GM21528 (cell line): ENCODE results near the gene IFT43.

Source experiments
- ATAC-seq: cut with Tn5 transposase; IDR thresholded peaks from one replicate; pipeline ENCODE4 v1.9.1; 2021; ENCODE audit warnings: mild to moderate bottlenecking, moderate library complexity; ENCODE audit not compliant: unreplicated experiment, low FRiP score

Gene IFT43

DNA sequence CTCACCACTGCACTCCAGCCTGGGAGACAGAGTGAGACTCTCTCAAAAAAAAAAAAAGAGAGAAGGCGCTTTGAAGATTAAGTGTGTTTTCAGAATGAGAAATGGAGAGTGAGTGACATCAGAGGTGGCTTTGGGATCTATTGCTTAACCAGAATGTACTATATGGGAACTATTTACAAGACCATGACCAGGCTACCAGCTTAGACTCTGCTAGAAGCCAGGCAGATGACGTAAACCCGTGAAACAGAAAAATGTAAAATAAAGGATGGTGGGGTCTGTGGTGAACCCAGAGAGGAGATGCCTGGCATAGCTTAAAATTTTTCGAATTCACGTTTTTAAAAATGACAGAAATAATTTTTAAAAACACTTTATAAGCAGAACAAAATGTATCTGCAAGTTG, 82.0 kb downstream of the IFT43 start:
- ATAC-seq: no peak

DNA sequence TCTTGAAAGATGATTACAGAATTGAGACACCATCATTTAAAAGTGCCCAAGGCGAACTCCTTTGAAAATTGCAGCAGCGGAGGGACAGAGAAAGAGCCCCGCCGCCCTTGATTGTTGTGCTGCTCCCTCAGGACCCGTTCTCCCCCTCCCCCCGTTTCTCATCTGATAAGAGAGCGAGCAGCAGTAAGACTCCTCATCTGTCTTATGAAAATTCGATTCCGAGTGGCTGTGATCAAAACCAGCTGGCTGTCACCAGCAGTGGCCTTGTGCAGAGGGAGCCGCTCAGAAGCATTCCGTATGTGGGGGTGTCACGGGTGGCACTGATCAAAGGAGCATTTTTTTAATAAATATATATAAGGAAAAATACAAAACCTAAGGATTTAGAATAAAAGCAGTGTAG, 88.2 kb downstream of the IFT43 start:
- ATAC-seq: no peak

DNA sequence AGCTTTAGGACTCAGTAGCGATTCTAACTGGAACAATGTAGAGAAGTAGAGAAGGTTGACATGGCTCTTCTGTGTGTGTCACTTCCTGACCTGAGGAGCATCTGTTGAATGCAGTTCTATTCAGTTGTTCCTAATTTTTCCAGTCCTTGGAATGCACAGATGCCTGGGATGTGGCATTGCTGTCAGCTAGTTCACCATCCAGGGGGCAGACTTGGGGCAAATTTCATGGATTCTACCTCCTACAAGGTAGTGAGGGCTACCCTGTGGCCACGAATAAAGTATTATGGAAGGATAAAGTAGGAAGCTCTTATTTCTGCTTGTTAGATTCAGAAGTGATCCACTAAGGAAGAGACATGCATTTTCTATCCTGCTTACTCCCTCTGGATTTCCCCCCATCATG, 91.8 kb downstream of the IFT43 start:
- ATAC-seq: no peak

DNA sequence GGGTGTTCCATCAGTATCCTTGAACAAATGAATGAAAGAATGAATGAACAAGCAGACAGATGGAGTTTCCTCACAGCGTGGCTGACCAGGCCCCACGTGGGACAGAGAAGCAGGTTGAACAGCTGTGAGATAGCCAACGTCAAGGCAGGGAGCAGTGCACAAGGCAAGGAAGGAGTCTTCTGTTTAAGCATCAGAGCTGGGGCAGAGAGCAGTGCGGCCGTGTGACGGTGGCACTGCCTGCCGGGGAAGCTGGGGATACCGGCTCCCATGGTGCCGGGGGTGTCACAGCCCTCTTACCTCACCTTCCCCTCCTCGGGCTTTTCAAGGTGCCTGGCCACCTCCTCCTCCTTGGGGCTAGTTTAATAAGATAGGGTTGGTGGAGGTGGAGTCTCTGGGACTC, 92.9 kb downstream of the IFT43 start:
- no peak for ATAC-seq

DNA sequence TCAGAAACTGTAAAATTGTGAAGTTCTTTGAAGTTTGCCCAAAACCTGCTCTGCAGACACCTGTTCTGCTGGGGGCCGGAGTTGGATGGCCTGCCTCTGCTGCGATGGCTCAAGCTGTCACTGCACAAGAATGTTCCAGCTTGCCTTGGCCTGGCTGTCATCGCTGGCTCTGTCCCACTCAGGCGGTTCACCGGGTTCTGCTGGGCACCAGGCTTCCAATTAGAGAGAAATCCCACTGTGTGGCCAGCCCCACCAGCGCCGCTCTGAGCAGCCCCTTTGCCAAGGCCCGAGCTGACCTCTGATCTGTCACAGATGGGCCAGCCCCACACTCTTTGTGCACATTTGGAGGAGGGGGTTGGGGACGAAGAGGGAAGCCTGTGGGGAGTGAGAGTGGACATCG, 94.5 kb downstream of the IFT43 start:
- ATAC-seq: no peak

DNA sequence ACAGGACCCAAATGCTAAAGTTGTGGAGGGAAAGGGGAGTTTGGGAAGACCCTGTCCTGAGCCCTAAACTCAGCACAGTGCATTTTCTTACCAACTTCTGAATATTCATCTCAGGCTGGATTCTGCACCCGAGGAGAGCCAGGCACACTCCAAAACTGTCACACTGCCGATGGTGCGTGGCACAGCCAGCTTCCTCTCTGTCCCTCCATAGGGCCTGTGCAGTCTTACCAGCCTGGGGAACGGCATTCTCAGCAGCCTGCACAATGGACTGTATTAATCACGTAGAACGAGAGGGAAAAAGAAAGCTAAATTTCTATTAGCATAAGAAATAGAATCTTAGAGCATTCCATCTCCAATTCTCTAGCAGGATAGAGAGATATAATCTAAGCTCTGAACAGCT, 94.9 kb downstream of the IFT43 start:
- ATAC-seq: no peak

DNA sequence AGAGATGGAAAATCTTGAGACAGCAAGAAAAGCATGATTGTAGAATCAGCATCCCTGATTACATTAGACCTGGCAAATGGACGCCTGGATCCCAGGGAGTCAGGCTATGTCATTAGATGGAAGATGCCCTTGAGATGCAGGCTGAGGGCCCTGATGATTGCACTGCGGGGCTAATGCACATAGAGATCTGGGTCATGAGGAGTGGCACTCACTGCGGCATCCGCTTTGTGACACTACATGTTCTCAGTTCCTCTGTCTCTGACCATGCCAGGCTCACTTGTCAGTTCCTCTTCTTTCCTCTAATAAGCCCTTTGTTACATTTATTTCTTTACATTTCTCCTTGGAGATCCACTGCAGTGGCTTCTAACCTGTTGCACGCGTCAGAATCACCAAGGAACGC, 96.1 kb downstream of the IFT43 start:
- ATAC-seq: no peak

DNA sequence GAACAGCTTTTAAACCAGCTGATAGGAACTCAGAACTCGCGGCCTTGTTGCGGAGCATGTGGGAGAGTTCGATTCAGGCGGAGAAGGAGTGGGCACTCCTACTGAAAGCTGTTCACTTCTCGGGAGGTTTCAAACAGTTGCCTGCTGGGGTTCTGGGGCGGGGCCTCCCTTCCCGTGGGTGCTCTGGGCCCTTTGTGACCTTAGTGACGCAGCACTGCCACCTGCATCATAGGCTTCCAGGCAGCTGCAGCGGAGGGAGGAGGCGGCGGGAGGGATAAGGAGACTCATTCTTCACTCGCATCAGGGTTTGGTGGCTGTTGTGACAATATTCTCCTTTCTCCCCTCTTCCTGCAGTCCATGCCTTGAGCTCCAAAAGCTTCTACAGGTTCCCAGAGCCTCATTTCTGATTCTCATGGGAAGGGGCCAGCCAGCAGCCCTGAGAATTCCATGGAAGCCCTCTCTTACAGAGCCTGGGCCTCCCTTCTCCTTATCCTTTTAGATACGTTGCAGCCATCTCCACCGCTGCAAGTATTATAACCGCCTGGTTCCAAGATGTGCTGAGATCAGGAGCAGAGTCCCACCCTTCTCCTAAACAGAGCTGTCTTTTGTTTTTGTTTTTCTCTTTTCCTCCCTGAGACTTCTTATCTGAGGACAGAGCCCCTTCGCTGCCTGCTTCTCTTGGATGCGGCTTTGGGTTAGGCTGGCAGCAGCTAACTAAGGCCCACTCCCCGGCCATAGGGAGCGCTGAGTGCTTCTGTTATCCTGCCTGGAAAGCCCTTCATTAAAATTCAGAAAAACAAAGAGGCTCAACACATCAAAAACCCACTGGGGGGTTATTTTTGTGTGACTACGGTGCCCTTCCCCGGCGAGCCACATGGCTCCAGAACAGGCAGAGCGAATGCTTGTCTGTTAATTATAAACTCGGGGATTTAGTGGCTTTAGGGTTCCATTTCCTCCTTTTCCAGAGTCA, 98.5 kb downstream of the IFT43 start:
- no peak for ATAC-seq

DNA sequence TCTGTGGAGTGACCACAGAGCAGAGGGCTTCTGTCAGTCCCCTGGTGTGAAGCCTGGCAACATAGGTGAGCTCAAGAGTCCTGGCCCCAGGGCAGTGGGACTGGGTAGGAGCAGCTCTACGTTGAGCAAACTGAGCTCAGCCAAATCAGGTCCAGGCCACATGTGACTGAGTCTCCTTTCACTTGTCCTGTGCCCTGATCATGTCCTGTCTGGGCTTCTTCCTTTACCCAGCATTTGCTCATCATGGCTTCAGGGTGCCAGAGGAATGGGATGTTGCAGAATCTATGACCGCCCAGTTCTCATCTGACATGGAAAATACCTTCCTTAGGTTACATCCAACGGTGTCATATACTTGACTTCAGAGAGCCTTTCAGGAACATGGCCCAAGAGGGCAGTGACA, 99.8 kb downstream of the IFT43 start:
- no peak for ATAC-seq

DNA sequence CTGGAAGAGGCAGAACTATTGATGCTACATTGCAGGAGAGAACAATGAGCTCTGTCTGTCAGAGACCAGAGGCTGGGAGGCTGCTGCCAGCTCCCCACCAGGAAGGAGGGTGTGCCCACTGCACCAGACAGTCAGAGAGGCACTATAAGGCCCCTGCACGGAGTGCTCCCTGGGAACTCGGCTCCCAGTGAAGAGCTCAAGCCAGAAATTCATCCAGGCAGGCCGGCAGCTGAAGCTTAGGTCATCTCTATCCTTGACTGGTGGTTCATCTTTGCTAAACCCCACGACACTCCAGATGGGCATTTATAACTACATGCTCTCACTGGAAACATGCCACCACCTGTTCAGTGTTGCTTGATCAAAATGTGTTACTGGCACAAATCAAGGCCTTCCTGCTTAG, 101.1 kb downstream of the IFT43 start:
- ATAC-seq: no peak

DNA sequence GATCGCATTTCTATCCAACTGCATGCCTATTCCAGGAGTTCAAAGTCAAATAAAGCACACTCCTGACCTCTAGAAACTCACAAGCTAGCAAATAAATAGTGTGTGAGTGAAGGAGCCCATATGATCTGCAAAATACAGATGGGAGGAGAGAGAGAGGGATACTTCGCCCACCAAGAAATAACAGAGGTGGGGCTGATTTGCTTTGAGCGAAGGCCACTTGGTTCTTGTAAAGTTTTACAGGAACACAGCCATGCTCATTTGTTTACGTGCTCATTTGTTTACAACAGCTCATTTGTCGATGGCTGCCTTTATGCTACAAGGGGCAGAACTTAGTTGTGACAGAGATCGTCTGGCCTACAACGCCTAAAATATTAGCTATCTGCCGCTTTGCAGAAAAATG, 102.8 kb downstream of the IFT43 start:
- ATAC-seq: no peak

DNA sequence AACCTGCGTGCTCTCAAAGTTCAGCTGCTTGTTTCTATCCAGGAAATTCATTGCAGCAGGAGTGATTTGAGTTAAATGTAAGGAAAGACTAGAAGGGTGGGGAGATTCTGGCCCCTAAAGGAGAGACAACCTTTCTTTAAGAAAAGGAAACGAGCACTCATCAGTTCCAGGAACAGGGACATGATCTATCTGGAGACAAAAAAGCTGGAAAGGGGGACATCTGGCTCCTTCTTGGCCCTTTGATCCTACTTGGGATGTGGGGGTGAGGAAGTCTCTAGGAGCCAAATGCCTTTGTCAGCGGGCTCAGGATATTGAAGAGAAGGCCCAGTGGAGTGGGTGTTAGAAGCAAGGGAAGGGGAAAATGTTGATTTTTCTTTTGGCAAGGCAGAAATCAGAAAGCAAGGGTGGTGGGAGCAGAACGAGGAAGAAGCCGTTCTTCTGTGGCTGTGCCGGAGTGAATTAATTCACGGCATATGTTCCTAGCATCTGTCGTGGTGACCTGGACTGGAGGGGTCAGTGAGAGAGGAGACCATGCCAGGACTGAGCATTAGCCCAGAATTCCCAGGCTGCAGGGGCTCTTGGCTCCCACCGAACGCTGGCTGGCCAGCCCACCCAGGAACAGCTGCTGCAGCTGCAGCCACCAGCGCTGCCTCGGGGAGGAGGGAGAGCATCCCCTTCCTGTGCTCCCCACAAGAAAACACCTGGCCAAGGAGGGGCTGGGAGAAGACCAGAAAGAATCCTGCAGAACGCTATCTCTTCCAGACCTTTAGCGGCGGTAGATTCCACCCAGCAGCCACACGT, 103.4 kb downstream of the IFT43 start:
- no peak for ATAC-seq

DNA sequence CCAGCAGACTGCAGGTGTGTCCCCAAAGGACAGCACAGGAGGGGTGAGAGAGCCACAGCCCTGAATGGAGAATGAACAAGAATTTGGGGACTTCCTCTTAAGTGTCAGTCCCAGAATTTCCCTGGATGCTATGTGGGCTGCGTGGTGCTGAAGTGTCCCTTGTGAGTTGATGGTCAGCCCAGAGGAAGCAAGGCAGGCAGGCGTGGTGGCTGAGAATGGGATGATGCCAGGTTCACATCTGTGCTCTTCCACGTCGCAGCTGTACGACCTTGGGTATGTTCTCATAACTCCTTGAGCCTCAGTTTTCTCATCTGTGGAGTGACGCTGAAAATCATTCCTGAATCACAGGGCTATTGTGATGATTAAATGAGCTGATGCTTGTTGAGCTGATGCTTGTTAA, 104.0 kb downstream of the IFT43 start:
- no peak for ATAC-seq

DNA sequence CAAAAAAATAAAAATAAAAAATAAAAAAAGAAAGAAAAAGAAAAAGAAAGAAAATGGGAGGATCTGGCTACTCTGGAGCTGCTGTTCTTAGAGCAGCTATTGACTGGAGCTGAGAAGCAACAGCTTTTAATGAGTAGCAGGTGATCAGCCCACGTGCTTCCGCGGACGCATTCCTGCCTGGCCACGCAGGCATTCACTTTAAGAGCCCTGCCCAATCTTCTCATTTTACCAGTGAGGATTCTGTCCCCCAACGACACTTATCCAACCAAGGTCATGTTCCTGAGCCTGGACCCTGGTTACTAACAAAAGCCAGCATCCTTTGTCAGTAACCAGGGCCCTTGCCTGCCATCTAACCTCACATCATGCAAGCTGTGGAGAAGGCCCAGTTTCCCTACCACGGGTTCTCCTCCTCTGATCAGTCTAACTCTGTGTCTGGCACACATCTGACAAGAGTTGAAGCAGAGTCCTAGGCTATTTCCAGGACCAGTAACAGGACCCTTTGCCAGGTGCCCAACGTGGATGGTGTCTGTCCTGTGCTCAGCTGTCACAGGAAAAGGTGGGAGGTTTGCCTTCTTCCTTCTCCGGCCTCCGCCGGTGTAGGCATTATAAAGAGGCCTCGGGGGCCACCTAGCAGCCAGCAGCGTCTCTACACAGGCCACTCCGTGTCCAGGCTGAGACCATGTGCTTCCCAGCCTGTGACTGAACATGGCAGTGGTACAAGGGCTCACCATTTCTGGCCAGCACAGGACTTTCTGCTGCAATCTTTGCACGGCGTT, 105.2 kb downstream of the IFT43 start:
- ATAC-seq: no peak

DNA sequence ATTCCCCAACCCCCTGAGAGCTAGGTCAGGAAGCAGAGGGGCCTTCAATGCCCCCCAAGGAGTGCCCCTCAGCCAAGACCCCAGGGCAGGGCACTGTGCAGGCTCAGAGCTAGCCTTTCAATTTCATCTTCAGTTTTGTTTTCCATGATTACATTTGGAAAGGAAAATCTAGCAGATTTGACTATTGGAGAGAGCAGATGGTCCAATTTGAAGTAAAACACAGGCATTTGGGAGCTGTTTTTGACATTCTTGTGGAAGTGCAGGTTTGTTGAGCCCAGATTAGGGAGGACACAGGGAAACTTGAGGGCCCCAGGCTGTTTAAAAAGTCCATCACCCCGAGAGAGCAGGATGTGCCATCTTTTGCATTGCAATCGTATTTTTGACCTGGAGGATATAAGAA, 107.5 kb downstream of the IFT43 start:
- ATAC-seq: no peak

DNA sequence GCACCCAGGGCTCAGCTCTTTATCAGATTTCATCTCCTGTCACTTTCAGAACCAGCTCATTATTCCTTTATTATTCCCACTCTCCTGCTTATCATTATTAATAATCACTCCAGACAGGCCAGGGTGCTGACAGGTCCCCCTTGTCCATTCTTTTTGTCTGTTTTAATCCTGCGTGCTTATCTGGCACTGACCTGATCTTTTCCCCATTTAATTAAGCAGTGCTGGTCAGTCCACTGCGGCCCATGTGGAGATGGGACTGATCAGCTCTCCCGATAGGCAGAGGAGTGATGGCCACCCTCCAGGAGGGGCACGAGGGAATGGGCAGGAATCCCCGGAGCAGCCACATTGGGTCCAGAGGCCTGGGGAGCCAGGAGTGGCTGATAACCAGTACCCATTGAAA, 110.7 kb downstream of the IFT43 start:
- no peak for ATAC-seq

DNA sequence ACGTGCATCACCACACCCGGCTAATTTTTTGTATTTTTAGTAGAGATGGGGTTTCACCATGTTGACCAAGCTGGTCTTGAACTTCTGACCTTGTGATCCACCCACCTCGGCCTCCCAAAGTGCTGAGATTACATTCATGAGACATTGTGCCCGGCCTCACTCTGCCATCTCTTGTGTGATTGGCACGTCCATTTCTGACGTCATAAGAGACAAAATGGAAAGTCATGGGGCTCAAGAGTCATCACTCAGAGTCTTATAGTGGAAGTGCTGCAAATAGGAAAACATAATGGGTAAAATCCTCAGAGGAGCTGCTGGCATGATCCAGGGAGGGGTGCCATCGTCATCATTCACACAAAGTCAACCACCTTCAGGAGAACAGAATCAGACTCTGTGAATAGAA, 112.0 kb downstream of the IFT43 start:
- no peak for ATAC-seq

DNA sequence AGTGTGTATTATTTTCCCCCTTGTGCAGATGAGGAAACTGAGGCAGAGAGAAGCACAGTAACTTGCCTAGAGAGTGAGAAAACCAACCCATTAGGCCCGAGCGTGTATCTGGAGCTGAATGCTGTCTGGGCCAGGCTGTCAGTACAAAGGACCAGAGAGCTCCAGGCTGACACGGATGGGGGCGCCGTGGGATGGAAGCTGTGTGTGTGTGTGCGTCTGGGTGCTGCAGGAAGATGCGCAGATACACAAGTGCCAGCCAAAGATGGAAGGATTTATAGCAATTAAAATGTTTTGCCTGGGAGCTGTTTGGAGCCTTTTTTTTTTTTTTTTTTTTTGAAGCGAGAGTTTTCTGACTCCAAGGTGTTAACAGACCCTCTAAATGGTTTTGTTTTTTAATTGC, 112.5 kb downstream of the IFT43 start:
- ATAC-seq: no peak

DNA sequence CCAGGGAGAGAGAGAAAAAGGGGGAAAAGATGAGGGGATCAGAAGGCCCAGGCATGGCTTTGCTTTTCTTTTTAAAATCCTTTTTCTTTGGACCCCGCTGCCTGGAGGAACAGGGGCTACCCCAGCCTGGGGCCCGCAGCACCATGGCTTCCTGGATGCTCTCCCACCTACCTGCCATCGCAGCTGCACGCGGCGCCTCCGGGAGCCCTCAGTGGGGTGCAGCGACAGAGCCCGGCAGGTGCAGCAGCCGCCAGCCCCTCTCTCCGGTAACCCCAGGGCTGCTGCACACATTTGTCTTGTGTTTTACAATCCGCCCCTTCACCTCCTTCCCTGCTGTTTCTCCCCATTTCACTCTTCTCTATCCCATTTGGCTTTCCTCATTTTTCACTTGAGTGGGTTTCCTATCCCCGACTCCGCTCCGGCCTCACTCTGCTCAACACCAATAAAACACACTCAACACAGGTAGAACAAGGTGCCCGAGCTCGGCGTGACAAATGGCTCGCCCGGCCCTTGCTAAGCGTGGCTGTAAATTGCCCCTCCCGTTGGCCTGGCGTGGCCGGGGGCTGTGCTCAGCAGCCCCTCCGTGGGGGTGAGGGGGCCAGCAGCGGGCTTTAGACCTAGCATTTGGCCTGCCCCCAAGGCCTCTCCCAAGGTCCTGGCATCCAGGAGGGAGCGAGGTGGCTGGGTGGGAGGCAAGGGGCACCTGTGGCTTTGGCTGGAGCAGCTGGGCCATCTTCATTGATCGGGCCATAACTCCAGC, 113.5 kb downstream of the IFT43 start:
- no peak for ATAC-seq

DNA sequence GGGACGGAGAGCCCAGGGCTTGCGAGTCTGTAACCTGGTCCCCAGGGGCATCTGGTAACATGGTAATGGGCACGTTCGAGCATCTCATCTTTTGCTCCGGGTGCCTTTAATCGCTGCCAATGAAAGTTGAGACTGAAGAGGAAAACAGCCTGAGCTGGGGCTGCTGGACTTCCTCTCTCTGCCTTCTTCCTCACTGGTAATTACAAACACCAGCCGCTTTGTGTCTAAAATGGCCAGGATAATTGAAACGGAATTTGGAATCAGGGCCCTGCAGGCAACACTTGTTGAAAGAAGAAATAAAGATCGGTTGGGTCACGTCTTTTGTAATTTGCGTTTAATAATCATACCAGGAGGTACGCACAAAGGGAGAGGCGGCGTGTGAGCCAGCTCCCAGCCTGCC, 114.7 kb downstream of the IFT43 start:
- no peak for ATAC-seq
